BE2C (cell line): Measurements from ENCODE around the gene ATAD3B.

Experiments
- DNase-seq: peaks from one replicate; pipeline ENCODE4 v3.0.0-alpha.2; 2020
- H3K27me3 ChIP-seq: fragments of 250-450 bp; sonication (Bioruptor Pico); 2 replicates; pipeline ENCODE4 v1.5.1; 2020; ENCODE audit warnings: mild to moderate bottlenecking
- H3K36me3 ChIP-seq: fragments of 250-450 bp; sonication (Bioruptor Pico); 2 replicates; pipeline ENCODE4 v1.5.1; 2020; ENCODE audit warnings: mild to moderate bottlenecking
- H3K4me1 ChIP-seq: fragments of 250-450 bp; sonication (Bioruptor Pico); 2 replicates; pipeline ENCODE4 v1.5.1; 2020
- H3K4me3 ChIP-seq: 2 replicates; pipeline ENCODE4 v1.5.1; 2011; ENCODE audit warnings: low read depth, low read length
- H3K9me3 ChIP-seq: fragments of 250-450 bp; sonication (Bioruptor Pico); 2 replicates; pipeline ENCODE4 v1.5.1; 2020
- TF ChIP-seq, protein P1 (sequence below): IDR thresholded peaks from 2 replicates; pipeline ENCODE4 v1.5.1; 2012; ENCODE audit warnings: mild to moderate bottlenecking, low read depth, low read length

The ATAD3B gene

GRCh38 chr1:1432951-1433803, 38.4 kb upstream of the ATAD3B start:
- no peaks in the 10 kb centered on the region for H3K36me3 ChIP-seq
- TF ChIP-seq, protein P1, sequence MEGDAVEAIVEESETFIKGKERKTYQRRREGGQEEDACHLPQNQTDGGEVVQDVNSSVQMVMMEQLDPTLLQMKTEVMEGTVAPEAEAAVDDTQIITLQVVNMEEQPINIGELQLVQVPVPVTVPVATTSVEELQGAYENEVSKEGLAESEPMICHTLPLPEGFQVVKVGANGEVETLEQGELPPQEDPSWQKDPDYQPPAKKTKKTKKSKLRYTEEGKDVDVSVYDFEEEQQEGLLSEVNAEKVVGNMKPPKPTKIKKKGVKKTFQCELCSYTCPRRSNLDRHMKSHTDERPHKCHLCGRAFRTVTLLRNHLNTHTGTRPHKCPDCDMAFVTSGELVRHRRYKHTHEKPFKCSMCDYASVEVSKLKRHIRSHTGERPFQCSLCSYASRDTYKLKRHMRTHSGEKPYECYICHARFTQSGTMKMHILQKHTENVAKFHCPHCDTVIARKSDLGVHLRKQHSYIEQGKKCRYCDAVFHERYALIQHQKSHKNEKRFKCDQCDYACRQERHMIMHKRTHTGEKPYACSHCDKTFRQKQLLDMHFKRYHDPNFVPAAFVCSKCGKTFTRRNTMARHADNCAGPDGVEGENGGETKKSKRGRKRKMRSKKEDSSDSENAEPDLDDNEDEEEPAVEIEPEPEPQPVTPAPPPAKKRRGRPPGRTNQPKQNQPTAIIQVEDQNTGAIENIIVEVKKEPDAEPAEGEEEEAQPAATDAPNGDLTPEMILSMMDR, result no peak
- peak; percentile 82 for DNase-seq
- no peaks in the 10 kb centered on the region for H3K27me3 ChIP-seq
- no peaks in the 10 kb centered on the region for H3K9me3 ChIP-seq
- peaks cover 47% of the 10 kb centered on the region for H3K4me1 ChIP-seq
- no peak overlapping the region for H3K4me3 ChIP-seq

DNA sequence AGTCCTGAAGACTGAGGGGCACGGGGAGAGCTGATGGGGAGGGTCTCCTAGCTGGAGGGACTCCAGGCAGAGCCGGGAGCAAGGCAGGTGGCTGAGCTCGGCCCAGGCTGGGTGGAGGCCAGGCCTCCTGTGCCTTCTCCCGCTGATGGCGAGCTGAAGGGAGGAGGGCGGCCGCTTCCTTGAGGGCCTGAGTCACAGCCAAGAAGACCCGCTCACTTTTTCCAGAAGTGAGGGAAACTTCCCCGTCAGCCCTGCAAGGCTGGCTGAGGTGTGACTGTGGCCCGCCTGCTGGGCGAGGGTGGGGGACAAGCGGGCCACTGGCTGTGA, 37.8 kb upstream of the ATAD3B start:
- no peaks in the 10 kb centered on the region for H3K9me3 ChIP-seq
- H3K4me3 ChIP-seq, result no peak overlapping the region
- peaks cover 47% of the 10 kb centered on the region for H3K4me1 ChIP-seq
- H3K27me3 ChIP-seq, result no peaks in the 10 kb centered on the region
- no peaks in the 10 kb centered on the region for H3K36me3 ChIP-seq
- TF ChIP-seq, protein P1, result no peak
- DNase-seq, result peak; percentile 30

DNA sequence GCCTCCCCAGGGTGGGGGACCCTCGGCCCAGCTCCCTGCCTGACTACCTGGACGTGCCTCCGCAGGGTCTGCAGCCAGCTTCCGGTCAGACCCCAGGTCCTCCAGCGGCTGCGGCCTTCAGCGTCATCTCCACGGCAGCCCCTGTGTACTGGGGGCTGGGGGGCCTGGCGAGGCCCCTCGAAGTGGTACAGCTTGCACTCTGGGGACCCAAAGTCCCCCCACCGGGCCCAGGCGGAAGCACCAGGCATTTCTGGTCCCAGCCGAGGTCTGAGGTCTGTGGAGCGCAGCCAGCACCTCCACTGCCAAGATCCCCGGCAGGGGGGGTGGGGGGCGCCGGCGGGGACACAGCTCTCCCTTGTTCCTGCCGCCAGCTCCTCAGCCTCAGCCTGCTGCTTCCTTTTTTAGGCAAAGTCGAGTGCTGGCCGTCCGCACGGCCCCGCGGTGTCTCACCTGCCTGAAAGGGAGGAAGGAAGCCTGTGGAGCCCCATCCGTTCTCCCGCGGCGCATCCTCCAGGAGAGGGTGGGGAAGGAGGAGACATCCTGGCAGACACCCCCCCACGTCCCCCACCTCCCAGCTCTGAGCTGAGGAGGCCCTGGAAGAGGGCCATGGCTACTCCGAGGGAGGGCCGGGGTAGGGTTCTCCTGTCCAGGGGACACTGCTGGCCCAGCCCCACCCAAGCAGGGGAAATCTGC, 37.3 kb upstream of the ATAD3B start:
- Histone ChIP-seq H3K36me3 (no peaks in the 10 kb centered on the region), H3K4me3 (no peak overlapping the region), H3K4me1 (peaks cover 47% of the 10 kb centered on the region), H3K9me3 (no peaks in the 10 kb centered on the region), H3K27me3 (no peaks in the 10 kb centered on the region)
- TF ChIP-seq, protein P1, result no peak
- peak; percentile 16 for DNase-seq

- Histone ChIP-seq H3K27me3 (no peaks in the 10 kb centered on the region), H3K9me3 (no peaks in the 10 kb centered on the region), H3K4me1 (peaks cover 47% of the 10 kb centered on the region), H3K4me3 (peak overlapping the region; percentile 56), H3K36me3 (no peaks in the 10 kb centered on the region)
- TF ChIP-seq, protein P1, result no peak
- no peak for DNase-seq
Observed at GRCh38 chr1:1434824-1435105, 36.8 kb upstream of the ATAD3B start.

GRCh38 chr1:1435106-1435903, 36.3 kb upstream of the ATAD3B start, which contains the start of gene VWA1:
Gene VWA1 (plus strand): TSS chr1:1435690. CDS start chr1:1435749, 59 bp downstream.
- peaks cover 46% of the 10 kb centered on the region for H3K4me1 ChIP-seq
- TF ChIP-seq, protein P1, result no peak; the same call in 1 of the 2 replicates

More at GRCh38 chr1:1435106-1435903, 36.3 kb upstream of the ATAD3B start, which contains the start of gene VWA1:
- DNase-seq, result peak; percentile 88
- no peaks in the 10 kb centered on the region for H3K36me3 ChIP-seq
- H3K9me3 ChIP-seq, result no peaks in the 10 kb centered on the region
- no peaks in the 10 kb centered on the region for H3K27me3 ChIP-seq
- H3K4me3 ChIP-seq, result peak within 1 kb of the TSS; percentile 58
